Activated naive CD8-positive, alpha-beta T cell treated with anti-CD3 and anti-CD28 coated beads for 36 hours (primary cell): ENCODE results near the gene RAB39B. TPM values are rescaled to one million over a fixed set of nuclear protein-coding genes. Genes with fewer than 3 reads are reported as not detected.
"Not testable (repeated sequence)": the region's sequence is repeated elsewhere in the genome, so short reads cannot be mapped to it uniquely, and the experiment has no call there.

Experiments
- DNase-seq: peaks from one replicate; pipeline ENCODE4 v3.0.0; 2021
- H3K27ac Mint-ChIP-seq: one replicate; pipeline ENCODE4 v1.8.0; 2022; ENCODE audit warnings: mild to moderate bottlenecking, moderate library complexity, mixed read lengths
- H3K27me3 Mint-ChIP-seq: one replicate; pipeline ENCODE4 v1.8.0; 2022; ENCODE audit warnings: mild to moderate bottlenecking, mixed read lengths
- H3K36me3 Mint-ChIP-seq: one replicate; pipeline ENCODE4 v1.8.0; 2021; ENCODE audit warnings: mild to moderate bottlenecking, mixed read lengths
- H3K4me1 Mint-ChIP-seq: one replicate; pipeline ENCODE4 v1.8.0; 2021; ENCODE audit warnings: mixed read lengths
- H3K4me3 Mint-ChIP-seq: one replicate; pipeline ENCODE4 v1.8.0; 2022; ENCODE audit warnings: mild to moderate bottlenecking, moderate library complexity, mixed read lengths
- H3K9me3 Mint-ChIP-seq: one replicate; pipeline ENCODE4 v1.8.0; 2022; ENCODE audit warnings: mixed read lengths
- total RNA-seq, 2 experiments: library from RNA; stranded (reverse); gene quantifications; one replicate each; pipeline ENCODE4 v1.2.3, GENCODE V29; 2021

Gene RAB39B
- total RNA-seq = 10 to 100 TPM; 13.1 to 13.2 TPM

DNA sequence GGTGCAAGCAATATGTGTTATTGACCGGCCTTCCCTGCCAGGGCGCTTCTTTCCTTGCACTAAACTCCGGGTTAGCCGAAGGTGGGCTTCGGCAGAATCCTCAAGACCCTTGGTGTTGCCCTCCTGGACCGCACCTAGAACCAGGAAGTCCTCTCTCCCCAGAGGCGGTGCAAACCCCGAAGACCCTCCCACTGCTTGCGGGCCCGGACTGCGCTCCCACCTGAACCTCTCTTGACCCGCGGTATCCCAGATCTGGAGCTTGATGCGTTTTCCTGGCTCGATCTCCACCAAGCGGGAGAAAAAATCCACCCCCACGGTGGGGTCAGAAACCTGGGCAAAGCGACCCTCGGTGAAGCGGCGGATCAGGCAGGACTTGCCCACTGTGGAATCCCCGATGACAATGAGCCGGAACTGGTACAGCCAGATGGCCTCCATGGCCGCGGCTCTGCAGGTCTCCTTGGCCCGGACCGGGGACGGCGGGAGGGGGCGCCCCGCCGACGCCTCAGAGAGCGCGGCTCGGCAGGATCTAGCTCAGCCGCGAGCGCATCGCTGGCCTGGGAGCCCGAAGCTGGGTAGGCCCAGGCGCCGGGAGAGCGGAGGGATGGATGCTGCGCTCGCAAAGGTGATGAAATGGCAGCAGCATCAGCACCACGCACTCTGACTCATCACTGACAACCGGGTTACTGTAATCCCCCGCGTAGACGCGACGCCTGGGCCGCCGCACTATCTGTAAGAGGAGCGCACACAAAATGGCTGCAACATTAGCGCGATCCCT is at the start of gene RAB39B:
Gene RAB39B (minus strand): TSS at position 638 of the 775 bp plus-strand sequence. CDS start 203 bp downstream, at position 435.
- peak; percentile 76 for DNase-seq
- Mint-ChIP-seq H3K4me1 (peaks cover 14% of the 10 kb centered on the region), H3K27ac (peak within 1 kb of the TSS; percentile 97), H3K9me3 (peaks cover 1% of the 10 kb centered on the region), H3K4me3 (peak within 1 kb of the TSS; percentile 92), H3K36me3 (peaks cover 4% of the 10 kb centered on the region), H3K27me3 (no peaks in the 10 kb centered on the region)

DNA sequence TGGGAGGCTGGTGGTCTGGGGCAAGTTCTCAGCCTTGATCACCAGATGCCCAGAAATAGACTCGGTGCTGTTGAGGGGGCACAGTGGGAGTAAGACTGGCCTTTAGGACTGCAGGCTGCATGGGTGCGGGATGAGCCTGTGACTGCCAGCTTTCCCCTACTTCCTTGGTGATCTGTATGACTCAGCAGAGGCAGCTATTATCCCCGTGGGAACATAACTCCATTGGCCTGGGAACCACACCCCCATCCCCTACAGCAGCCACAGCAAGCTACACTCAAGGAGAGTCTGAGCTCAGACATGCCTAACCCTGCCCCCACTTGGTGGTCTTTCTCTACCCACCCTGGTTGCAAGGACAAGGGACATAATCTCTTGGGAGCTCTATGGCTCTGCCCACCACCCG is 49.5 kb upstream of the RAB39B start:
- no peak for DNase-seq
- Mint-ChIP-seq H3K4me3 (no peak overlapping the region), H3K9me3 (no peaks in the 10 kb centered on the region), H3K36me3 (no peaks in the 10 kb centered on the region), H3K27ac (no peak overlapping the region), H3K27me3 (no peaks in the 10 kb centered on the region), H3K4me1 (no peaks in the 10 kb centered on the region)

DNA sequence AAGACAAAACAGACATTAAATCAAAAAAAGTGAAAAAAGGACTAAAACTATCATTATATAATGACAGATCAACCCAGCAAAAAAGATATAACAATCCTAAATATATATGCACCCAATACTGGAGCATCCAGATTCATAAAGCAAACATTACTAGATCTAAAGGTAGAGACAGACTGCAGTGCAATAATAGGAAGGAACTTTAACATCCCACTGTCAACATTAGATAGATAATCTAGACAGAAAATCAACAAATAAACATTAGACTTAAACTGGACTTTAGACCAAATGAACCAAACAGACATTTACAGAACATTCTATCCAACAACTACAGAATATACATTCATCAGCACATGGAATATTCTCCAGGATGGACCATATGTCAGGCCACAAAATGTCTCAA is 29.5 kb upstream of the RAB39B start:
- Mint-ChIP-seq H3K4me1 (no peaks in the 10 kb centered on the region), H3K36me3 (no peaks in the 10 kb centered on the region), H3K27ac (no peak overlapping the region), H3K4me3 (no peak overlapping the region), H3K27me3 (no peaks in the 10 kb centered on the region), H3K9me3 (no peaks in the 10 kb centered on the region)
- DNase-seq = no peak

DNA sequence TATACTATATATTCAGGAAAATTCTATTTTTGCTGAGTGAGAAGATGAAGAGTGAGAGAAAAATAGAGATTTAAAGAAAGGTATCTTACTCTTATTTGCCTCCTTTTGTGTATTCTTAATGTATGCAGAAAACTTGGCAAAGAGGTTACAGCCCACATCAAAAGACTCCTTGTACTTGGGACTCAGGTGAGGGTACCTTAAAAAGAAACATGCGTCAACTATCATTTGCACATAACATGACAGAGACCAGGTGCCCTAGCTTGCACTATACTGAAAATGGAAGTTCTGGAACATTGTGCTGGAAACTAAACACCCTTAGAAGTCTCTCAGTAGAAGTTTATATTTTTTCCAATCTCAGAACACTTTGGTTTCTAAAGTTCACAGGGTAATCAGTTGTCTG is 15.6 kb upstream of the RAB39B start:
- no peak overlapping the region for H3K27ac Mint-ChIP-seq
- H3K4me3 Mint-ChIP-seq = no peak overlapping the region
- H3K4me1 Mint-ChIP-seq = peaks cover 10% of the 10 kb centered on the region
- H3K36me3 Mint-ChIP-seq = no peaks in the 10 kb centered on the region
- H3K9me3 Mint-ChIP-seq = peaks cover 4% of the 10 kb centered on the region
- DNase-seq = no peak
- no peaks in the 10 kb centered on the region for H3K27me3 Mint-ChIP-seq

DNA sequence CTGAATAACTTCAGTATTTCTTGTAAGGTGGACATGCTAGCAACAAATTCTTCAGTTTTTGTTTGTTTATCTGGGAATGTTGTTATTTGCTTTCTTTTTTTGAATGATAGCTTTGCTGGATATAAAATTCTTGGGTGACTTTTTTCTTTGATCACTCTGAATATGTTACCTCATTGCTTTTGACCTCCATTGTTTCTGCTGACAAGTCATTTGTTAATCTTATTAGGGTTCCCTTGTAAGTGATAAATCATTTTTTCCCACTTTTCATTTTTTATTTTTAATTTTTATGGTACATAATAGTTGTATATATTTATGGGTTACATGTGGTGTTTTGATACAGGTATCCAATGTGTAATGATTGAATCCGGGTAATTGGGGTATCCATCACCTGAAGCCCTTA is 6.7 kb upstream of the RAB39B start:
- peaks cover 6% of the 10 kb centered on the region for H3K9me3 Mint-ChIP-seq
- H3K27me3 Mint-ChIP-seq = no peaks in the 10 kb centered on the region
- H3K4me3 Mint-ChIP-seq = no peak overlapping the region
- H3K27ac Mint-ChIP-seq = no peak overlapping the region
- DNase-seq = no peak
- H3K4me1 Mint-ChIP-seq = no peaks in the 10 kb centered on the region
- peaks cover 2% of the 10 kb centered on the region for H3K36me3 Mint-ChIP-seq

DNA sequence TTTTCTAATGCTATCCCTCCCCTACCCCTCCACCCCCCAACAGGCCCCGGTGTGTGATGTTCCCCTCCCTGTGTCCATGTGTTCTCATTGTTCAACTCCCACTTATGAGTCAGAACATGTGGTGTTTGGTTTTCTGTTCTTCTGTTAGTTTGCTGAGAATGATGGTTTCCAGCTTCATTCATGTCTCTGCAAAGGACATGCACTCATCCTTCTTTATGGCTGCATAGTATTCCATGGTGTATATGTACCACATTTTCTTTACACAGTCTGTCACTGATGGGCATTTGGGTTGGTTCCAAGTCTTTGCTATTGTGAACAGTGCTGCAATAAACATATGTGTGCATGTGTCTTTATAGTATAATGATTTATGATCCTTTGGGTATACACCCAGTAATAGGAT is 3.7 kb upstream of the RAB39B start:
- H3K4me1 Mint-ChIP-seq, H3K4me3 Mint-ChIP-seq, H3K9me3 Mint-ChIP-seq, H3K27me3 Mint-ChIP-seq, DNase-seq, H3K27ac Mint-ChIP-seq, H3K36me3 Mint-ChIP-seq: not testable (repeated sequence)

- Mint-ChIP-seq H3K36me3 (peaks cover 4% of the 10 kb centered on the region), H3K9me3 (peaks cover 3% of the 10 kb centered on the region), H3K27me3 (no peaks in the 10 kb centered on the region), H3K4me3 (no peak overlapping the region), H3K4me1 (peaks cover 9% of the 10 kb centered on the region), H3K27ac (no peak overlapping the region)
- DNase-seq = no peak
These were observed 2.1 kb upstream of the RAB39B start for GRCh38 chrX:155266439-155266838.

DNA sequence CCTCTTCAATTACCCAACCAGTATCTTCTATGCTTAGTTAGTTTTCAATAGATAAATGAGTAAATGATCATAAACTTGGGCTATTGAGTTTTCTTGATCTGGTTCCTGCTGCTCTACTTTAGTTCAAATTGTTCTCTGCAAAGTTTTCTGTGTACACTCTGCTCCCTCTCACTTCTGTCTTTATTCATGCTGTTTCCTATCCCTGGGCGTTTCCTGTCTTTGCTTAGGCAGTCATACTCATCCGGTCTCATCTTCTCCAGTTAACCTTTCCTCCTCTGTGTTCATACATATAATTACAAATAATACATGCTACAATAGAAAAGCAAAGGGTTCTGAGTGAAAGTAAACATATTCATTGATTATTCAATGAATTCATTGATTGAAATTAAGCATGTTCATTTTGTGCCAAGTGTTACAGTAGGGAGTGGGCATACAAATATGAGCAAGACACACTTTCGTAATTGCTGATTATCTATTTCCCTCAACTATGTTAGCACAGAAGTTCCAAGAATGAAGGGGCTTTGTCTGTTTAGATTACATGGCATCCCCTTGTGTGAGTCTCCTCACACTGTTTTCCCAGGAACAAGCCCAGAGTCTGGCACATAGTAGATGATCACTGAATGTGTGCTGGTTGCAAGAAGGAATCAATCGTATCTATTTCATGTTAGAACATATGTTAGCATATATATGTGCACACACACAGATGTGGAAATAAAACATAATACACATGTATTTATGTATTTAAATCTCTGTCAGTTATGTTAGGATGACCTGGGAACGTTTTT is 1.1 kb downstream of the RAB39B start:
- no peak for DNase-seq
- no peaks in the 10 kb centered on the region for H3K27me3 Mint-ChIP-seq
- H3K36me3 Mint-ChIP-seq = peaks cover 7% of the 10 kb centered on the region
- H3K4me1 Mint-ChIP-seq = peaks cover 14% of the 10 kb centered on the region
- peak overlapping the region; percentile 92 for H3K4me3 Mint-ChIP-seq
- no peaks in the 10 kb centered on the region for H3K9me3 Mint-ChIP-seq
- peak overlapping the region; percentile 97 for H3K27ac Mint-ChIP-seq

DNA sequence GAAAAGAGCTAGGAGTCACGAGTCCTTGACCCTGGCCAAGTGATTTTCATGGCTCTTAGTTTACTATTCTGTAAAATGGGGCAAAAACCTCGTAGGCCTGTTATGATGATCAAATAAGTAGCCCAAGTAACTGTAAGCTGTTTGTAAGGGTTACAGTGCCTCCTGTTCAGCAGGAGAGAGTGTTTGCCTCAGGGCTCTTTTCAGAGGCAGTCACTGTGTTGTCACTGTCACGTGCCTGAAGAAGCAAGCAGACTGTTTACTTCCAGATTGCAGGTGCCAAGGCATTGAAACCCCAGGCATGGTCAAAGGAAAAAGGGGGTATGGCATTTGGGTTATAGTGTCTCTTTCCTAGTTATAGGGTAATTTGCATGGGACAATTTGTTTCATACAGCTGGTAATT is 4.5 kb downstream of the RAB39B start:
- Mint-ChIP-seq H3K36me3 (peaks cover 7% of the 10 kb centered on the region), H3K27me3 (no peaks in the 10 kb centered on the region), H3K4me1 (peaks cover 13% of the 10 kb centered on the region), H3K9me3 (no peaks in the 10 kb centered on the region), H3K27ac (no peak overlapping the region), H3K4me3 (no peak overlapping the region)
- no peak for DNase-seq

DNA sequence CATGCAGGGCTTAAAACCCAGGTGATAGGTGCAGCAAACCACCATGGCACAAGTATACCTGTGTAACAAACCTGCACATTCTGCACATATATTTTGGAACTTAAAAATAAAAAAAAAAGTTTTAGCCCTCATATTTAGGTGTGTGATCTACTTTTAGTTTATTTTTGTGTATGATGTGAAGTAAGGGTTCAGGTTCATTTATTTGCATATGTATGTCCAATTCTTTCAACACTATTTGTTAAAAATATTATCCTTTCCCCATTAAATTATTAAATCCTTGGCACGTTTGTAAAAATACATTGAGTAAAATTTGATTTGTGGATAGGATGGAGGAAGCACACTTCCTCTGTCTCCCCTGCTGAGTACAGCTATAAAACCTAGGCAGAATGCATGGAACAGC is 12.9 kb downstream of the RAB39B start:
- Mint-ChIP-seq H3K27me3 (no peaks in the 10 kb centered on the region), H3K36me3 (no peaks in the 10 kb centered on the region), H3K4me1 (no peaks in the 10 kb centered on the region), H3K4me3 (no peak overlapping the region), H3K9me3 (no peaks in the 10 kb centered on the region), H3K27ac (no peak overlapping the region)
- DNase-seq = no peak

- Mint-ChIP-seq H3K4me3 (no peak overlapping the region), H3K9me3 (no peaks in the 10 kb centered on the region), H3K36me3 (no peaks in the 10 kb centered on the region), H3K27ac (no peak overlapping the region), H3K27me3 (no peaks in the 10 kb centered on the region), H3K4me1 (no peaks in the 10 kb centered on the region)
- no peak for DNase-seq
These were observed 16.8 kb downstream of the RAB39B start for GRCh38 chrX:155247497-155247896.

- H3K9me3 Mint-ChIP-seq = no peaks in the 10 kb centered on the region
- no peak overlapping the region for H3K27ac Mint-ChIP-seq
- no peak overlapping the region for H3K4me3 Mint-ChIP-seq
- H3K27me3 Mint-ChIP-seq = no peaks in the 10 kb centered on the region
- DNase-seq = no peak
- H3K36me3 Mint-ChIP-seq = no peaks in the 10 kb centered on the region
- no peaks in the 10 kb centered on the region for H3K4me1 Mint-ChIP-seq
These were observed 17.5 kb downstream of the RAB39B start for GRCh38 chrX:155246748-155247147.

DNA sequence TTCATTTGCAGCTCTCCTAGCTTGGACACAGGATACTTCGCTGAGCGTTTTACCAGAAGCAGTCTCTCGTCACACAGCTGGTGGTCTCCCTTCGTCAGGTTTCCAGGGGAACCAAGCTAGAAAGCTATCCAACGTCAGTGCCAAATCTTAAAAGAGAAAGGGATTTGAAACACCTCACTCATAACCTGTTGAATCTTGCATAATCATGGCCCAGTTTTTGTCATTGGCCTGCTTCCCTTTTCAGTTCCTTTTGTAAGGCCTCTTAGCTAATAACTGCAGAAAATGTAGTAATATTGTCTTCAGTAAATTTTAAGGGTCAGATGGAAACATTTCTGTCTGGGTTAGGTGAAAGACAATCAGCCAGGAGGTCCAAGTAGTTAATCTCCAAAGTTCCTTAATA is 22.0 kb downstream of the RAB39B start:
- Mint-ChIP-seq H3K4me1 (no peaks in the 10 kb centered on the region), H3K4me3 (no peak overlapping the region), H3K27me3 (no peaks in the 10 kb centered on the region), H3K36me3 (peaks cover 7% of the 10 kb centered on the region), H3K9me3 (no peaks in the 10 kb centered on the region), H3K27ac (no peak overlapping the region)
- no peak for DNase-seq

GRCh38 chrX:155237719-155238118 is 26.6 kb downstream of the RAB39B start:
- Mint-ChIP-seq H3K27me3 (no peaks in the 10 kb centered on the region), H3K4me1 (no peaks in the 10 kb centered on the region), H3K36me3 (peaks cover 9% of the 10 kb centered on the region), H3K27ac (peak overlapping the region; percentile 58), H3K9me3 (no peaks in the 10 kb centered on the region), H3K4me3 (no peak overlapping the region)
- DNase-seq = no peak

- DNase-seq = no peak
- Mint-ChIP-seq H3K36me3 (peaks cover 9% of the 10 kb centered on the region), H3K27me3 (no peaks in the 10 kb centered on the region), H3K27ac (no peak overlapping the region), H3K9me3 (no peaks in the 10 kb centered on the region), H3K4me1 (peaks cover 5% of the 10 kb centered on the region), H3K4me3 (no peak overlapping the region)
These were observed 28.4 kb downstream of the RAB39B start for GRCh38 chrX:155235891-155236290.

DNA sequence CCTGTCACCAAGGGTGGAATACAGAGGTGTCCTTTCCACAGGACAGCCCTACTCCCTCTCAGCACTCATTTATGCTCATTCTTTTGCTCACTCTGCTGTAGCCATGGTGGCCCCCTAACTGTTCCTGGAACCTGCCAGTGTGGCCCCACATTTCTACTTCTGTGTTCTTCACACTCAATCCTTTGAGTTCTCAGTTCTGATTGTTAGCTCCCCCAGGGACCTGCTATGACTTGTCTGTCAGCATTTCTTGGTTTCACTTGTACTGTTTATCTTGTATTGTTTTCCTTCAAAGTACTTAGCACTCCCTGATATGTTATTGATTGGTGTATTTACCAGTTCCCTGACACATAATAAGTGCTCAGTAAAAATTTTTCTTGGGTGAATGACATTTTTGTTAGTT is 33.1 kb downstream of the RAB39B start:
- H3K27ac Mint-ChIP-seq = peak overlapping the region; percentile 35
- H3K27me3 Mint-ChIP-seq = no peaks in the 10 kb centered on the region
- peaks cover 6% of the 10 kb centered on the region for H3K36me3 Mint-ChIP-seq
- no peak for DNase-seq
- H3K4me3 Mint-ChIP-seq = no peak overlapping the region
- peaks cover 11% of the 10 kb centered on the region for H3K4me1 Mint-ChIP-seq
- H3K9me3 Mint-ChIP-seq = no peaks in the 10 kb centered on the region
